Measurements from ENCODE around the gene CEP350. TPM values are rescaled to one million over a fixed set of nuclear protein-coding genes. Genes with fewer than 3 reads are reported as not detected.

Gene CEP350
- total RNA-seq, 1 donor from 2014 or later = 60.8 TPM

DNA sequence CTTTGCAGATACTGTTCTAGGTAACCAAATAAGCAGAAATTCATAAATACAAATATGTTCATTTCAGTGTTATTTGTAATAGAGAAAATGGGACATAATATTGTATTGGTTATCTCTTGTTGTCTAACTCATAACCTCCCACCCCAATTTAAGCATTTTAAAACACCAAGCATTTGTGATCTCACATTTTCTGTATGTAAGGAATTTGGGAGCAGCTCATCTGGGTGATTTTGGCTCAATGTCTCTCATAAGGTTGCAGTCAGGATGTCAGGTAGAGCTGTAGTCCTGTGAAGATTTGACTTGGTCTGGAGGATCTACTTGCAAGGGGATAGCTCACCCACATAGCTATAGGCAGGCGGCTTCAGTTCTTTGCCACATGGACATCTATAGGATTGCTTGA lies 29.5 kb downstream of the CEP350 start:
- POLR2A ChIA-PET = interaction anchor here (0.6 kb wide), 1 partner anchor 19 kb away, joined by 4 read pairs; no protein-coding TSS in a partner anchor
- Mint-ChIP-seq H3K4me3 (no peak overlapping the region), H3K27me3 (no peaks in the 10 kb centered on the region), H3K4me1 (peaks cover 23% of the 10 kb centered on the region), H3K36me3 (ENCODE audit: low read depth) (peaks cover 30% of the 10 kb centered on the region), H3K27ac (no peak overlapping the region), H3K9me3 (peaks cover 3% of the 10 kb centered on the region)
- TF ChIP-seq, protein P1, sequence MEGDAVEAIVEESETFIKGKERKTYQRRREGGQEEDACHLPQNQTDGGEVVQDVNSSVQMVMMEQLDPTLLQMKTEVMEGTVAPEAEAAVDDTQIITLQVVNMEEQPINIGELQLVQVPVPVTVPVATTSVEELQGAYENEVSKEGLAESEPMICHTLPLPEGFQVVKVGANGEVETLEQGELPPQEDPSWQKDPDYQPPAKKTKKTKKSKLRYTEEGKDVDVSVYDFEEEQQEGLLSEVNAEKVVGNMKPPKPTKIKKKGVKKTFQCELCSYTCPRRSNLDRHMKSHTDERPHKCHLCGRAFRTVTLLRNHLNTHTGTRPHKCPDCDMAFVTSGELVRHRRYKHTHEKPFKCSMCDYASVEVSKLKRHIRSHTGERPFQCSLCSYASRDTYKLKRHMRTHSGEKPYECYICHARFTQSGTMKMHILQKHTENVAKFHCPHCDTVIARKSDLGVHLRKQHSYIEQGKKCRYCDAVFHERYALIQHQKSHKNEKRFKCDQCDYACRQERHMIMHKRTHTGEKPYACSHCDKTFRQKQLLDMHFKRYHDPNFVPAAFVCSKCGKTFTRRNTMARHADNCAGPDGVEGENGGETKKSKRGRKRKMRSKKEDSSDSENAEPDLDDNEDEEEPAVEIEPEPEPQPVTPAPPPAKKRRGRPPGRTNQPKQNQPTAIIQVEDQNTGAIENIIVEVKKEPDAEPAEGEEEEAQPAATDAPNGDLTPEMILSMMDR (IDR thresholded peaks at IDR 0.05) = no peak
- no peak for ATAC-seq (ENCODE audit: low read depth)
- CTCF ChIA-PET = no interaction called here
- DNase-seq = no peak
- intact Hi-C loops (cut with micrococcal nuclease) = no loop called here

DNA sequence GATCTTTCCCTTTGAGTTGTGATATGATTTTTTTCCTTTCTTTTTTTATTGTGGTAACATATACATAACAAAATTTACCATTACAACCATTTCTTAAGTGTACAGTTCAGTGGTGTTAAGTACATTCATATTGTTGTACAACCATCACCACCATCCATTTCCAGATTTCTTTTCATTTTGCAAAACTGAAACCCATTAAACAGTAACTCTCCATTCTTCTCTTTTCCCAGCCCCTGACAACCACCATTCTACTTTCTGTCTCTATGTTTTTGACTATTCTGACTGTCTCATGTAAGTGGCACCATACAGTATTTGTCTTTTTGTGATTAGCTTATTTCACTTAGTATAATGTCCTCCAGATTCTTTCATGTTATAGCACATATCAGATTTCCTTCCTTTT lies 30.3 kb downstream of the CEP350 start:
- ATAC-seq (ENCODE audit: low read depth) (no peak), DNase-seq (no peak)
- H3K36me3 Mint-ChIP-seq (ENCODE audit: low read depth) = peaks cover 25% of the 10 kb centered on the region
- no peak overlapping the region for H3K27ac Mint-ChIP-seq
- no peaks in the 10 kb centered on the region for H3K27me3 Mint-ChIP-seq
- peaks cover 14% of the 10 kb centered on the region for H3K4me1 Mint-ChIP-seq
- intact Hi-C loops (cut with micrococcal nuclease) = no loop called here
- ChIA-PET CTCF (no interaction called here), POLR2A (interaction anchor here (0.6 kb wide), 1 partner anchor 20 kb away, joined by 4 read pairs; no protein-coding TSS in a partner anchor)
- TF ChIP-seq, protein P1 (IDR thresholded peaks at IDR 0.05) = no peak
- H3K9me3 Mint-ChIP-seq = peaks cover under 1% of the 10 kb centered on the region
- no peak overlapping the region for H3K4me3 Mint-ChIP-seq

GRCh38 chr1:179990847-179991246 lies 36.2 kb downstream of the CEP350 start:
- ChIA-PET CTCF (no interaction called here), POLR2A (interaction anchor here (0.5 kb wide), 1 partner anchor 28 kb away, joined by 3 read pairs; no protein-coding TSS in a partner anchor)
- no peaks in the 10 kb centered on the region for H3K4me1 Mint-ChIP-seq
- DNase-seq (no peak), ATAC-seq (ENCODE audit: low read depth) (no peak)
- intact Hi-C loops (cut with micrococcal nuclease) = no loop called here
- H3K9me3 Mint-ChIP-seq = no peaks in the 10 kb centered on the region
- no peaks in the 10 kb centered on the region for H3K27me3 Mint-ChIP-seq
- TF ChIP-seq, protein P1 (IDR thresholded peaks at IDR 0.05) = no peak
- H3K27ac Mint-ChIP-seq = no peak overlapping the region
- peaks cover 50% of the 10 kb centered on the region for H3K36me3 Mint-ChIP-seq (ENCODE audit: low read depth)
- H3K4me3 Mint-ChIP-seq = no peak overlapping the region

- H3K27me3 Mint-ChIP-seq = no peaks in the 10 kb centered on the region
- DNase-seq (no peak), ATAC-seq (ENCODE audit: low read depth) (no peak)
- peaks cover 13% of the 10 kb centered on the region for H3K4me1 Mint-ChIP-seq
- CTCF ChIA-PET = interaction anchor here (0.7 kb wide), 1 partner anchor 128 kb away, joined by 3 read pairs; no protein-coding TSS in a partner anchor
- POLR2A ChIA-PET = no interaction called here
- H3K4me3 Mint-ChIP-seq = no peak overlapping the region
- intact Hi-C loops (cut with micrococcal nuclease) = no loop called here
- TF ChIP-seq, protein P1 (IDR thresholded peaks at IDR 0.05) = no peak
- H3K27ac Mint-ChIP-seq = no peak overlapping the region
- no peaks in the 10 kb centered on the region for H3K9me3 Mint-ChIP-seq
- H3K36me3 Mint-ChIP-seq (ENCODE audit: low read depth) = peaks cover 56% of the 10 kb centered on the region
These were observed 41.0 kb downstream of the CEP350 start for GRCh38 chr1:179995576-179995975.

GRCh38 chr1:179996099-179996498 lies 41.5 kb downstream of the CEP350 start:
- no peak for DNase-seq
- Mint-ChIP-seq H3K4me3 (no peak overlapping the region), H3K9me3 (no peaks in the 10 kb centered on the region), H3K27ac (no peak overlapping the region), H3K36me3 (ENCODE audit: low read depth) (peaks cover 55% of the 10 kb centered on the region), H3K4me1 (peaks cover 14% of the 10 kb centered on the region), H3K27me3 (no peaks in the 10 kb centered on the region)
- ATAC-seq (ENCODE audit: low read depth) = no peak
- CTCF ChIA-PET = no interaction called here
- POLR2A ChIA-PET = no interaction called here
- intact Hi-C loops (cut with micrococcal nuclease) = no loop called here
- TF ChIP-seq, protein P1 (IDR thresholded peaks at IDR 0.05) = no peak
